Stimulated activated CD8-positive, alpha-beta memory T cell treated with anti-CD3 and anti-CD28 coated beads, Interleukin-15, amount 100 ng/mL, for 24 hours (primary cell): ENCODE measurements around the gene STK17A.
"Not testable (repeated sequence)": the region's sequence is repeated elsewhere in the genome, so short reads cannot be mapped to it uniquely, and the experiment has no call there.

ENCODE experiments used
- DNase-seq: peaks from one replicate; pipeline ENCODE4 v3.0.0-alpha.2; 2020; ENCODE audit warnings: low read depth

Gene STK17A

GRCh38 chr7:43568529-43568928, 14.4 kb upstream of the STK17A start:
- DNase-seq: no peak

DNA sequence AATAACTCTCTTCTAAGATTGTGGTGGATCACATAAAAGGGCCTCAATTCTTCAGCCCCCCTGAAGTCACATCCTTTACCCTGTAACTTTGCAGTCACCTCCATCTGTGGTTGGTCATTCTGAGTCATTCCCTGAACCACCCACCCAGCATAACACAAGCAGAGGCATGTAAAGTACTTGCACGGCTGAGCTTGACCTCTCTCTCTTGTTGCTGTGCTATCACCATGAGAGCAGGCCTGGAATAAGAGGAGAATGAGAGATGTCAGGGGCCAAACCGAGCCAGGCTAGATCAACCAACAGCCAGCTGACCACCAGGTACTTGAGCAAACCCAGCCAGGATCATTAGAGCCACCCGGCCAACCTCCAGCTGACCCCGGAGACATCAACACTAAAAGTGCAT, 13.5 kb upstream of the STK17A start:
- no peak for DNase-seq

DNA sequence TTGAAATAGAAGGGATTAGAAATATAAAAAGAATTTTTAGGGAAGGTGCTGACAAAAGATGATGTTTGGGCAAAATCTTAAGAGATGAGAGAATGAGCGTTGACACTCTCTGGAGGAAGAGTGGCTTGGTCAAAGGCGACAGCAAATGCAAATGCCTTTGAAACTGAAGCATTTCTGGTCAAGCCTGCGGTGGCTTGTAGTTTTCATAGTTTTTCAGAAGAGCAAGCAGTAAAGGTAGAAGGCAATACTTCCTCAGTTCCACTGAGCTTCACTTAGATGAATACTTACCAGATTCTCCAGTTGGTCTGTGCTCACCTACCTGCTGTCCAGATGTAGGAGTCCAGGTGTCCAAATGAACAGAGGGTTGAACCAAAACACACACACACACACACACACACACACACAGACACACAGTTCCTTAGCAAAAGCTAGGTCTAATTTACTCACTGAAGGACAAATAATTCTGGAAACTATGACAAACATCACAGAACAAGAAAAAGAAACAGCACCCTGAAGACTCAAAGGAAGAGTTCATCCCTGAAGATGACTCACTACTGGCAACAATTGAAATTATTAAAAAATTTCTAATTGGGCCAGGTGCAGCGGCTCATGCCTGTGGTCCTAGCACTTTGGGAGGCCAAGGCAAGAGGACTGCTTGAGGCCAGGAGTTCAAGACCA, 12.1 kb upstream of the STK17A start:
- no peak for DNase-seq

- no peak for DNase-seq
These were observed 10.3 kb upstream of the STK17A start for GRCh38 chr7:43572516-43573049.

GRCh38 chr7:43573832-43574231, 9.1 kb upstream of the STK17A start:
- DNase-seq: not testable (repeated sequence)

DNA sequence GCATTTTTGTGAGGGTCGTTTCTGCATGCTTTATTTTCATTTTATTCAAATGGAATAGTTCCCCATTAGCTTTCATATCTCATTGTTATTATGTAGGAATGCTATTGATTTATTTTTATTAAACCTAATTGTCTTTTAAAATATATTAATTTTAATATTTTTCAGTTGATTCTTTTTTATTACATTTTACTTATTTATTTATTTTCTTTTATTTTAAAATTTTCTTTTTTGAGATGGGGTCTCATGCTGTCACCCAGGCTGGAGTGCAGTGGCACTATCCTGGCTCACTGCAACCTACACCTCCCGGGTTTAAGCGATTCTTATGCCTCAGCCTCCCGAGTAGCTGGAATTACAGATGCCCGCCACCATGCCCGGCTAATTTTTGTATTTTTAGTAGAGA, 7.4 kb upstream of the STK17A start:
- DNase-seq: no peak

DNA sequence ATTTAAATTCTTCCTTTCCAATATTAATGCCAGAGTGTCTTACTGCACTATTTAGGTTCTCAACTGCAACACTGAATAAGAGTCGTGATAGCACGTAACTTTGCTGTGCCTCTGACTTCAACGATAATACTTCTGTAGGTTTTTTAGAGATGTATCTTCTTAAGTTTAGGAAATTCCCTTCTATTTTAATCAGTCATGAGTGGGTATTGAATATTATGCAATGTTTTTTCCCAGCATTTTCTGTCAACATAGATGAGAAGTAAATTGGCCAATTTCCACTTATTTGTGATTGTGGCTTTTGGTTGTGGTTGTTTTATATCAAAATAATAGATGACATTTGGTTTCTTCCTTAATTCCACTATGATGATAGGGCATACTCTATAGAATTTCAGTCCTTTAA, 6.7 kb upstream of the STK17A start:
- no peak for DNase-seq

GRCh38 chr7:43577485-43577951, 5.4 kb upstream of the STK17A start:
- DNase-seq: no peak

DNA sequence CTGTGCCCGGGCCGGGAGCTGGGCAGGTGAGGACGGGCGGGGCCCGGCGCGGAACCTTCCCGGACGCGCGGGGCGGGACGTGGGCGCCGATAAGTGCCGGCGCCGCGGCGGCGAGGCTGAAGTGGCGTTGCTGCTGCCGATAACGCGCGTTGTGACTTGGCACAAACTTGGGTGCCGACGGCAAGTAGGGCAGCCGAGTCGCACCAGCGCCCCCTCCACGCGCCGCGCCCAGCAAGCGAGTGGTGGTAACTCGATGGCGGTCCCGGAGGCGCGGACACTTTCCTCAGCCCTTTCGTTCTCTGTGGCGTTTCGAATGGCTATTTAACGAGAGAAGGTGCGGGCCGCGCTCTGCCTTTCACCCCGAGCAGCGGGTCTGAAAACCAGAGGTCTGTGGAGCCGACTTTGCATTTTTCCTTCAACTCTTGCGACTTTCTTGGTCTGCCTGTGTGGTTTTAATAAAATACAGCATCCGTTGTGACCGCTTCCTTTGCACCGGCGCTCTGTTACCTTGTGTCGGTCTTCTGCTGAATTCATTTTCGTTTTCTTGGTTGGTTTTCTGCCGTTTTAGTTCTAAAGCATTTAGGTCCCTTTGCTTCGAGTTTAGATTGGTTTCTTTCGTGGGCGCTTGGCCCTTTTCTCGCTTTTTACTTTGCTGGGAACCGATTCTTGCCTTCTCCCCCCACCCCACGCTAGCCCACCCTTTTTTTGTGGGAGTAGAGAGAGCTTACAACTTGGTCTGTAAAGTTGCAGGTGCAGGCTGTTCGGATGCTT, 701 bp downstream of the STK17A start:
- peak; percentile 33 for DNase-seq

DNA sequence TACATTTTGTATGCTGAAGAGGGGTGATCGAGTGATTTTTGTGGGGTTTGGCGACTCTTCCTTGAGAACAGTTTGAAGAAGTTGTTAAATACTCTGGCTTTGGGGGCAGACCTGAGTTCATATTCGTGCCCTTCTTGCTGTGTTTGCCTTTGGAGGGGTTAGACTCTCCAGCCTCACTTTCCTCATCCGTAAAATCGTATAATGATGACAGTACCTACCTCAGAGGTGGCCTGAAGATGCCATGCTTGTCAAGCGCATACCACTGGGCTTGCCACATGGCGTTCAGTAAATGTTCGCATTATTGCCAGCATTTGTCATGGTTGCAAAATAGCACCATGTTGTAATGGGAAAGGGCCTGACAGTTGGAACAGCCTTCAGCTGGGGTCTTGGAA, 1.3 kb downstream of the STK17A start:
- DNase-seq: no peak

DNA sequence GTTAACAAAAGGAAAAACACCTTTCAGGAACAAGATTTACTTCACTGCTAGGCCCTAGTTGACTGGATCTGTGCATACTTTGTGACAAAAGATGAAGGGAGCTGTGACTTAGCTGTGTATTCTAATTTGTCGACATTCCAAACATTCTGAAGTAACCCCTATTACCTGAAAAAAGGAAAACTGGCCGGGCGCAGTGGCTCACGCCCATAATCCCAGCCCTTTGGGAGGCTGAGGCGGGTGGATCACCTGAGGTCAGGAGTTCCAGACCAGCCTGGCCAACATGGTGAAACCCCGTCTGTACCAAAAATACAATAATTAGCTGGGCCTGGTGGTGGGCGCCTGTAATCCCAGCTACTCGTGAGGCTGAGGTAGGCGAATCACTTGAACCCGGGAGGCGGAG, 1.8 kb downstream of the STK17A start:
- DNase-seq: not testable (repeated sequence)

DNA sequence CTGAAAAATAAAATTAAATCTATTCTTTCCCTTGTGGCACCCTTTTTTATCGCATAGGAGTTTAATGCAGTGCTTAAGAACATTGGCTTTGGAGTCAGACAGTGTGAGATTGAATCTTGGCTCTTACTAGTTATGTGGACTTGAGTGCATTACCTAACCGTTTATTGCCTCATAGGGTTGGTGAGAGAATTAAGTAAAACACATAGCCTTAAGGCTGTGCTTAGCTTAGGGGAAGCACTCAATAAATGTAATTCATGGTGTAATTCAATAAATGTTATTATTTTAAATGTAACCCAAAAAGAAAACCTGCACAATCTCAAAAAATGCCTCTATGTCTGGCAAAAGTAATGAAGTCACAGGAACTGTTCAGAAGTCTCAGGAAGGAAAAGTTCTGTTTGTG, 2.7 kb downstream of the STK17A start:
- no peak for DNase-seq

GRCh38 chr7:43586251-43586900, 3.5 kb downstream of the STK17A start:
- DNase-seq: no peak

- DNase-seq: no peak
These were observed 5.7 kb downstream of the STK17A start for GRCh38 chr7:43588477-43589132.

- DNase-seq: no peak
These were observed 6.2 kb downstream of the STK17A start for GRCh38 chr7:43589133-43589478.

GRCh38 chr7:43589728-43590127, 6.8 kb downstream of the STK17A start:
- no peak for DNase-seq

DNA sequence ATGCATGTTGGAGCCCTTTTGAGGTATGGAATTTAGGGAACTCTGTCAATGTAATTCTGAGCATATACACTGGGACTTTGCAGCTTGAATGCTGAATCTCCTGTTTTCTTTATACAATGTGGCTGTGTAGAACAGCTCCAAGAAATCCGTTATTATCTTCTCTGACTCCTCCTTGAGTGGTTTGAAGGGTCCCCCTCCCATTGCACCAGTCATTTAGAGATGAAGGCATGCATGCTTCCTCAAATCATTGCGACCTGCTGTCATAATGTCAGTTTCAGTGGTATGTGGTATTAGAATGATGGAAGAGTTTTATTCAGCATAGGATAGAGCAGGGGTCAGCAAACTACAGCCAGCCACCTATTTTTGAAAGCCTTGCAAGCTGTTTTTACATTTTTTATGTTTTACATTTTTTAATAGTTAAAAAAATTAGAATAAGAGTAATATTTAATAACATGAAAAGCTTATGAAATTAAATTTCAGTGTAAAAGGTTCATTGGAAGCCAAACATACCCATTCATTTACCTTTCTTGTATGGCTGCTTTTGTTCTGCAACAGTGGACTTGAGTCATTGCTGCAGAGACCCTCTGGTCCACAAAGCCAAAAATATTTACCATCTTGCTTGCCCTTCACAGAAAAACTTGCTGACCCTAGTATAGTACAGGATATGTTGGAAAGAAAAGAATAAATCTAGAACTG, 8.1 kb downstream of the STK17A start:
- DNase-seq: no peak

- DNase-seq: no peak
These were observed 8.8 kb downstream of the STK17A start for GRCh38 chr7:43591558-43592180.

- DNase-seq: no peak
These were observed 9.4 kb downstream of the STK17A start for GRCh38 chr7:43592326-43592725.

DNA sequence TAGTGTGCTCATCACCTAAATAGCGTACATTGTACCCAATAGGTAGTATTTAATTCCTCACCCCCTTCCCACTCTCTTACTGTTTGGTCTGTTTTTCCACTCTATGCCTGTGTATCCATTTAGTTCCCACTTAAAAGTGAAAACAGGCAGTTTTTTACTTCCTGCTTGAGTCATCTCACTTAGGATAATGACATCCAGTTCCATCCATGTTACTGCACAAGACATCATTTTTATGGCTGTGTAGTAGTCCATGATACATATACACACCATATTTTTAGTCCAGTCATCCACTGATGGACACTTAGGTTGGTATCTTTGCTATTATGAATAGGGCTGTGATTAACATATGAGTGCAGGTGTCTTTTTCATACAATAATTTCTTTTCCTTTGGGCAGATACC, 10.1 kb downstream of the STK17A start:
- DNase-seq: no peak

DNA sequence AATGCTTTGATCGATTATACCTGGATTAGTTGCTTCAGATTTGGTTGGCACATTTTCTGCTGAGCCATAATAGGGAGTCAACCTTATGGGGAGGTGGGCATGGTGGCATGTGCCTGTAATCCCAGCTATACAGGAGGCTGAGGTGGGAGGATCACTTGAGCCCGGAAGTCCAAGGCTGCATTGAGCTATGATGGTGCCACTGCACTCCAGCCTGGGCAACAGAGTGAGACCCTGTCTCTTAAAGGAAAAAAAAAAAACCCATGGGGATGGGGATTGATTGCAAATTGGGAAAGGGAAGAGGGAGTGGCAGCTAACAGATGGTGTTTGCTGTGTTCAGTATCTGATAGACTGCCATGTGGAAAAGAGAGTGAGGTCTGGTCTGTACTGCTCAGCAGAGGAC, 11.1 kb downstream of the STK17A start:
- DNase-seq: no peak
